Transverse colon (tissue), 4 donors: ENCODE data around the gene FAM107A.

Experiments used
- EP300 ChIP-seq: sonication (generic); formaldehyde crosslinking; IDR thresholded peaks from one replicate; pipeline ENCODE4 v1.6.1; 2017; ENCODE audit warnings: antibody characterized with exemption, low read depth
- POLR2A ChIP-seq: fragments of 450-650 bp; IDR thresholded peaks from one replicate; pipeline ENCODE4 v1.6.1; 2016; ENCODE audit warnings: antibody characterized with exemption, mild to moderate bottlenecking, moderate library complexity
- POLR2AphosphoS5 ChIP-seq, 3 donors: sonication (generic); formaldehyde crosslinking; IDR thresholded peaks; one replicate each; pipeline ENCODE4 v1.6.1; 2016; ENCODE audit warnings: antibody characterized with exemption in 3 of 3
- TF ChIP-seq, protein P1 (sequence below), 5 experiments: fragments of 200-600 bp in 3 of 5; fragments of 450-650 bp in 2 of 5; sonication (generic) in 3 of 5; IDR thresholded peaks; 1 replicate in 2 of 5; 2 replicates in 3 of 5; pipeline ENCODE4 v1.5.1; 2016 to 2017; ENCODE audit warnings: antibody characterized with exemption in 5 of 5, inconsistent platforms in 3 of 5, mild to moderate bottlenecking in 2 of 5, moderate library complexity in 1 of 5

DNA sequence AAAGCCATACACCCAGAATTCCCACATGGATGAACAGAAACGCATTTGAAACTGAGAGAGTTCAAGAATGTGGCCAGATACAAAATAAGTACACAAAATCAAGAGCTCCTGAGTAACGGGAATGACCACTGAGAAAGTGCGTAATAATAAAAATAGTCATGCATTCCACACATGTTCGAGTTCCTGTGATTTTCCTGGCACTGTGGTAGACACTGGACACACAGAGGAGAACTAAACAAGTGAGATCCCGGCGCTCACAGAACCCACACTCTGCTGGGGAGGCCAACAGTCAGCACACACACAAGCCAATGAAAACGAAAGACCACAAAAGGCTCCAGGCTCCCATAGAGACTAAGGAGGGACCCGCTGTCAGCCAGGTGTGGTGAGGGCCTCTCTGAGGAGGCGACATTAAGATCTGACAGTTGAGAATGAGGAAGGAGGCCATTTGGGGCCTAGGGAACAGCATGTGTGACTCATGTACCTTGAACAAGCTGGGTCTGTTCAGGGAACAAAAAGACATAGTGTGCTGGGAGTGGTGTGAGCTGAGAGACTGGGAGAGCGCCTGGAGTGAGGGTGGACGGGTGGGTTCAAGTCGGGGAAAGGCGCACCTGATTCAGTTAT, 5.1 kb downstream of the FAM107A start:
- TF ChIP-seq POLR2A (no peak), POLR2AphosphoS5 (IDR thresholded peaks at IDR 0.05) (no peak), EP300 (no peak)
- TF ChIP-seq, protein P1, sequence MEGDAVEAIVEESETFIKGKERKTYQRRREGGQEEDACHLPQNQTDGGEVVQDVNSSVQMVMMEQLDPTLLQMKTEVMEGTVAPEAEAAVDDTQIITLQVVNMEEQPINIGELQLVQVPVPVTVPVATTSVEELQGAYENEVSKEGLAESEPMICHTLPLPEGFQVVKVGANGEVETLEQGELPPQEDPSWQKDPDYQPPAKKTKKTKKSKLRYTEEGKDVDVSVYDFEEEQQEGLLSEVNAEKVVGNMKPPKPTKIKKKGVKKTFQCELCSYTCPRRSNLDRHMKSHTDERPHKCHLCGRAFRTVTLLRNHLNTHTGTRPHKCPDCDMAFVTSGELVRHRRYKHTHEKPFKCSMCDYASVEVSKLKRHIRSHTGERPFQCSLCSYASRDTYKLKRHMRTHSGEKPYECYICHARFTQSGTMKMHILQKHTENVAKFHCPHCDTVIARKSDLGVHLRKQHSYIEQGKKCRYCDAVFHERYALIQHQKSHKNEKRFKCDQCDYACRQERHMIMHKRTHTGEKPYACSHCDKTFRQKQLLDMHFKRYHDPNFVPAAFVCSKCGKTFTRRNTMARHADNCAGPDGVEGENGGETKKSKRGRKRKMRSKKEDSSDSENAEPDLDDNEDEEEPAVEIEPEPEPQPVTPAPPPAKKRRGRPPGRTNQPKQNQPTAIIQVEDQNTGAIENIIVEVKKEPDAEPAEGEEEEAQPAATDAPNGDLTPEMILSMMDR (IDR thresholded peaks at IDR 0.05): no peak
